GM12874 (cell line): ENCODE data around the gene OBP2B.

Experiments used
- CTCF ChIP-seq: IDR thresholded peaks from 2 replicates; pipeline ENCODE4 v1.5.1; 2011; ENCODE audit warnings: low read depth, mild to moderate bottlenecking, control low read depth, low read length, moderate library complexity; ENCODE audit not compliant: insufficient read depth

OBP2B gene

GRCh38 chr9:133226219-133227171 is 17.4 kb upstream of the OBP2B start:
- no peak for TF ChIP-seq CTCF

- TF ChIP-seq CTCF = no peak
These were observed 16.3 kb upstream of the OBP2B start for GRCh38 chr9:133225171-133226011.

GRCh38 chr9:133224762-133225161 is 15.7 kb upstream of the OBP2B start:
- TF ChIP-seq CTCF = no peak

GRCh38 chr9:133221177-133221809 is 12.2 kb upstream of the OBP2B start:
- no peak for TF ChIP-seq CTCF

- TF ChIP-seq CTCF = no peak
These were observed 1.6 kb upstream of the OBP2B start for GRCh38 chr9:133210609-133211008.

GRCh38 chr9:133210202-133210532 is 1.1 kb upstream of the OBP2B start:
- no peak for TF ChIP-seq CTCF
